A549 (cell line): ENCODE measurements around the gene PDGFA. TPM values are rescaled to one million over a fixed set of nuclear protein-coding genes. Genes with fewer than 3 reads are reported as not detected.
A peak's percentile ranks its signal among the peaks of the same experiment; 100 is the strongest.

Experiments used
- CBX2 ChIP-seq: fragments of 200-600 bp; sonication (generic); IDR thresholded peaks from 2 replicates; pipeline ENCODE4 v1.6.1; 2016; ENCODE audit warnings: low read depth, mild to moderate bottlenecking, borderline replicate concordance
- CEBPB ChIP-seq, 2 experiments: fragments of >200 bp in 1 of 2; sonication (Bioruptor Twin) in 1 of 2; formaldehyde crosslinking in 1 of 2; IDR thresholded peaks; 2 replicates each; pipeline ENCODE4 v1.6.1; 2012 to 2016
- CTCF ChIP-seq: fragments of >200 bp; sonication (Bioruptor Twin); formaldehyde crosslinking; IDR thresholded peaks from 3 replicates; pipeline ENCODE4 v1.5.1; 2016
- EHMT2 ChIP-seq: fragments of 200-600 bp; sonication (generic); IDR thresholded peaks from 2 replicates; pipeline ENCODE4 v1.6.1; 2016; ENCODE audit warnings: antibody characterized with exemption, low read depth, mild to moderate bottlenecking, moderate library complexity
- ELK1 ChIP-seq: fragments of 150-350 bp; IDR thresholded peaks from 2 replicates; pipeline ENCODE4 v1.6.1; 2014; ENCODE audit warnings: low read depth, mild to moderate bottlenecking, low read length
- ESRRA ChIP-seq: fragments of 150-350 bp; IDR thresholded peaks from 2 replicates; pipeline ENCODE4 v1.6.1; 2014; ENCODE audit warnings: mild to moderate bottlenecking, low read length, borderline replicate concordance
- FOSL2 ChIP-seq, 2 experiments: fragments of 450-650 bp in 1 of 2; fragments of >200 bp in 1 of 2; sonication (Bioruptor Twin) in 1 of 2; formaldehyde crosslinking; IDR thresholded peaks; 2 replicates each; pipeline versions ENCODE4 v1.5.0 to v1.6.1; 2016 to 2020; ENCODE audit warnings: mild to moderate bottlenecking in 1 of 2, moderate library complexity in 1 of 2
- FOXS1 ChIP-seq: fragments of 250-450 bp; sonication (Bioruptor Pico); IDR thresholded peaks from 2 replicates; pipeline ENCODE4 v1.5.0; 2020; ENCODE audit warnings: mild to moderate bottlenecking, moderate library complexity
- GATA3 ChIP-seq: IDR thresholded peaks from 2 replicates; pipeline ENCODE4 v1.6.1; 2012; ENCODE audit warnings: borderline replicate concordance
- HDAC2 ChIP-seq: fragments of 200-600 bp; sonication (generic); IDR thresholded peaks from 2 replicates; pipeline ENCODE4 v1.6.1; 2016
- HMGXB4 ChIP-seq: fragments of 250-450 bp; sonication (Bioruptor Pico); IDR thresholded peaks from 2 replicates; pipeline ENCODE4 v1.5.0; 2021; ENCODE audit warnings: mild to moderate bottlenecking, moderate library complexity, borderline replicate concordance
- HOXA7 ChIP-seq: fragments of 250-450 bp; sonication (Bioruptor Pico); IDR thresholded peaks from 2 replicates; pipeline ENCODE4 v1.5.0; 2020; ENCODE audit warnings: mild to moderate bottlenecking, moderate library complexity
- HOXB5 ChIP-seq: fragments of 250-450 bp; sonication (Bioruptor Pico); IDR thresholded peaks from 2 replicates; pipeline ENCODE4 v1.5.0; 2020; ENCODE audit warnings: mild to moderate bottlenecking, moderate library complexity
- KDM1A ChIP-seq: fragments of 200-600 bp; sonication (generic); IDR thresholded peaks from 2 replicates; pipeline ENCODE4 v1.6.1; 2016; ENCODE audit warnings: low read depth, mild to moderate bottlenecking
- KDM5A ChIP-seq: fragments of 200-600 bp; sonication (generic); IDR thresholded peaks from 2 replicates; pipeline ENCODE4 v1.6.1; 2016; ENCODE audit warnings: antibody characterized with exemption, mild to moderate bottlenecking
- MAZ ChIP-seq: fragments of 150-350 bp; IDR thresholded peaks from 2 replicates; pipeline ENCODE4 v1.6.1; 2014; ENCODE audit warnings: antibody characterized with exemption, low read depth, low read length, borderline replicate concordance
- PHF8 ChIP-seq: fragments of 200-600 bp; sonication (generic); IDR thresholded peaks from 2 replicates; pipeline ENCODE4 v1.6.1; 2016; ENCODE audit warnings: low read depth, mild to moderate bottlenecking, antibody characterized with exemption, moderate library complexity, borderline replicate concordance
- POLR2AphosphoS2 ChIP-seq: conservative IDR thresholded peaks from 2 replicates; pipeline ENCODE4 v1.6.1; 2012; ENCODE audit warnings: low read length, improper control_type of control experiment, inconsistent platforms
- RCOR1 ChIP-seq: fragments of 150-350 bp; IDR thresholded peaks from 2 replicates; pipeline ENCODE4 v1.6.1; 2014; ENCODE audit warnings: antibody characterized with exemption, low read length, low read depth
- RNF2 ChIP-seq: fragments of 200-600 bp; sonication (generic); IDR thresholded peaks from 2 replicates; pipeline ENCODE4 v1.6.1; 2016; ENCODE audit warnings: low read depth, mild to moderate bottlenecking, antibody characterized with exemption, moderate library complexity, borderline replicate concordance
- SREBF2 ChIP-seq: fragments of 450-650 bp; IDR thresholded peaks from 2 replicates; pipeline ENCODE4 v1.6.1; 2014; ENCODE audit warnings: mild to moderate bottlenecking, moderate library complexity
- TFCP2L1 ChIP-seq: fragments of 250-450 bp; sonication (Bioruptor Pico); IDR thresholded peaks from 2 replicates; pipeline ENCODE4 v1.5.0; 2021; ENCODE audit warnings: mild to moderate bottlenecking
- TP53 ChIP-seq: fragments of 250-450 bp; sonication (Bioruptor Pico); IDR thresholded peaks from 2 replicates; pipeline ENCODE4 v1.5.0; 2021; ENCODE audit warnings: mild to moderate bottlenecking, moderate library complexity
- USF2 ChIP-seq: fragments of 450-650 bp; IDR thresholded peaks from 2 replicates; pipeline ENCODE4 v1.6.1; 2014; ENCODE audit warnings: antibody characterized with exemption
- polyA plus RNA-seq, 4 experiments: library from polyadenylated mRNA; depleted of rRNA in 3 of 4; stranded (reverse); fragments of >200 nt; fragmentation: RNase III in 1 of 4; extraction: RNeasy Plus Mini Kit Qiagen cat#74134 plus additional on column Dnase treatment in 1 of 4; gene quantifications; 2 replicates in 3 of 4; 3 replicates in 1 of 4; pipeline ENCODE4 v1.2.3, GENCODE V29; 2011 to 2017
- TF ChIP-seq, protein P1 (sequence below): fragments of 200-600 bp; sonication (generic); IDR thresholded peaks from 2 replicates; pipeline ENCODE4 v1.6.1; 2016; ENCODE audit warnings: antibody characterized with exemption, mild to moderate bottlenecking, moderate library complexity
- TF ChIP-seq, protein P2 (sequence below): IDR thresholded peaks from 2 replicates; pipeline ENCODE4 v1.6.1; 2012

PDGFA gene
- polyA plus RNA-seq, 2 of the 4 experiments (the other 2 are of a cell fraction) = 12.8 to 14.9 TPM

GRCh38 chr7:542713-543500 lies 23.3 kb upstream of the PDGFA start (continued):
- TF ChIP-seq HOXA7 (CRISPR knock-in tag) (no peak), SREBF2 (no peak), MAZ (no peak), EHMT2 (no peak), HDAC2 (no peak), CBX2 (no peak), FOSL2 (IDR thresholded peaks at IDR 0.05) (peak; percentile 24; the same call in 1 of the 2 replicates), FOSL2 (CRISPR knock-in tag; IDR thresholded peaks at IDR 0.05) (peak; percentile 85), GATA3 (no peak), ESRRA (no peak), USF2 (no peak), TFCP2L1 (CRISPR knock-in tag) (no peak), HOXB5 (peak; percentile 66; the same call in 1 of the 2 replicates), TP53 (CRISPR knock-in tag) (no peak), ELK1 (no peak), POLR2AphosphoS2 (no peak), KDM1A (no peak), KDM5A (no peak), RCOR1 (no peak), HMGXB4 (CRISPR knock-in tag) (no peak), PHF8 (no peak), CEBPB (IDR thresholded peaks at IDR 0.05) (no peak), RNF2 (no peak), FOXS1 (CRISPR knock-in tag) (peak; percentile 18; the same call in 1 of the 2 replicates), CTCF (no peak)
- TF ChIP-seq, protein P1, sequence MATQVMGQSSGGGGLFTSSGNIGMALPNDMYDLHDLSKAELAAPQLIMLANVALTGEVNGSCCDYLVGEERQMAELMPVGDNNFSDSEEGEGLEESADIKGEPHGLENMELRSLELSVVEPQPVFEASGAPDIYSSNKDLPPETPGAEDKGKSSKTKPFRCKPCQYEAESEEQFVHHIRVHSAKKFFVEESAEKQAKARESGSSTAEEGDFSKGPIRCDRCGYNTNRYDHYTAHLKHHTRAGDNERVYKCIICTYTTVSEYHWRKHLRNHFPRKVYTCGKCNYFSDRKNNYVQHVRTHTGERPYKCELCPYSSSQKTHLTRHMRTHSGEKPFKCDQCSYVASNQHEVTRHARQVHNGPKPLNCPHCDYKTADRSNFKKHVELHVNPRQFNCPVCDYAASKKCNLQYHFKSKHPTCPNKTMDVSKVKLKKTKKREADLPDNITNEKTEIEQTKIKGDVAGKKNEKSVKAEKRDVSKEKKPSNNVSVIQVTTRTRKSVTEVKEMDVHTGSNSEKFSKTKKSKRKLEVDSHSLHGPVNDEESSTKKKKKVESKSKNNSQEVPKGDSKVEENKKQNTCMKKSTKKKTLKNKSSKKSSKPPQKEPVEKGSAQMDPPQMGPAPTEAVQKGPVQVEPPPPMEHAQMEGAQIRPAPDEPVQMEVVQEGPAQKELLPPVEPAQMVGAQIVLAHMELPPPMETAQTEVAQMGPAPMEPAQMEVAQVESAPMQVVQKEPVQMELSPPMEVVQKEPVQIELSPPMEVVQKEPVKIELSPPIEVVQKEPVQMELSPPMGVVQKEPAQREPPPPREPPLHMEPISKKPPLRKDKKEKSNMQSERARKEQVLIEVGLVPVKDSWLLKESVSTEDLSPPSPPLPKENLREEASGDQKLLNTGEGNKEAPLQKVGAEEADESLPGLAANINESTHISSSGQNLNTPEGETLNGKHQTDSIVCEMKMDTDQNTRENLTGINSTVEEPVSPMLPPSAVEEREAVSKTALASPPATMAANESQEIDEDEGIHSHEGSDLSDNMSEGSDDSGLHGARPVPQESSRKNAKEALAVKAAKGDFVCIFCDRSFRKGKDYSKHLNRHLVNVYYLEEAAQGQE = no peak
- TF ChIP-seq, protein P2, sequence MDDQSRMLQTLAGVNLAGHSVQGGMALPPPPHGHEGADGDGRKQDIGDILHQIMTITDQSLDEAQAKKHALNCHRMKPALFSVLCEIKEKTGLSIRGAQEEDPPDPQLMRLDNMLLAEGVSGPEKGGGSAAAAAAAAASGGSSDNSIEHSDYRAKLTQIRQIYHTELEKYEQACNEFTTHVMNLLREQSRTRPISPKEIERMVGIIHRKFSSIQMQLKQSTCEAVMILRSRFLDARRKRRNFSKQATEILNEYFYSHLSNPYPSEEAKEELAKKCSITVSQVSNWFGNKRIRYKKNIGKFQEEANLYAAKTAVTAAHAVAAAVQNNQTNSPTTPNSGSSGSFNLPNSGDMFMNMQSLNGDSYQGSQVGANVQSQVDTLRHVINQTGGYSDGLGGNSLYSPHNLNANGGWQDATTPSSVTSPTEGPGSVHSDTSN = no peak
